Coronary artery (tissue), 2 donors: ENCODE data around the gene IGF1R.

ENCODE experiments used
- DNase-seq: peaks from one replicate; pipeline ENCODE4 v3.0.0-alpha.2; 2017; ENCODE audit warnings: low spot score
- H3K27ac ChIP-seq, 2 donors: fragments of 200-600 bp; sonication (generic); one replicate each; pipeline ENCODE4 v1.5.1; 2016 to 2019
- H3K4me3 ChIP-seq: fragments of 200-600 bp; sonication (generic); 2 replicates; pipeline ENCODE4 v1.5.1; 2016; ENCODE audit warnings: mild to moderate bottlenecking, moderate library complexity
- CTCF ChIP-seq: fragments of 200-600 bp; sonication (generic); IDR thresholded peaks from one replicate; pipeline ENCODE4 v1.5.1; 2019; ENCODE audit warnings: antibody characterized with exemption

The IGF1R gene

GRCh38 chr15:98994892-98995291 is 346.6 kb downstream of the IGF1R start:
- no peak for TF ChIP-seq CTCF
- Histone ChIP-seq H3K4me3 (no peak overlapping the region), H3K27ac (no peak overlapping the region)
- DNase-seq: no peak

- Histone ChIP-seq H3K4me3 (no peak overlapping the region), H3K27ac (no peak overlapping the region)
- TF ChIP-seq CTCF: no peak
- DNase-seq: no peak
These were observed 347.8 kb downstream of the IGF1R start for GRCh38 chr15:98996169-98996568.

- no peak for TF ChIP-seq CTCF
- no peak for DNase-seq
These were observed 348.3 kb downstream of the IGF1R start for GRCh38 chr15:98996624-98997023.

GRCh38 chr15:98997312-98997711 is 349.0 kb downstream of the IGF1R start:
- TF ChIP-seq CTCF: no peak
- no peak for DNase-seq
- H3K27ac ChIP-seq: no peak overlapping the region

More at GRCh38 chr15:98996624-98997023, 348.3 kb downstream of the IGF1R start:
- Histone ChIP-seq H3K4me3 (no peak overlapping the region), H3K27ac (no peak overlapping the region)

GRCh38 chr15:98997755-98998154 is 349.4 kb downstream of the IGF1R start:
- no peak for TF ChIP-seq CTCF
- H3K4me3 ChIP-seq: no peak overlapping the region
- no peak overlapping the region for H3K27ac ChIP-seq
- no peak for DNase-seq

More at GRCh38 chr15:98997312-98997711, 349.0 kb downstream of the IGF1R start:
- no peak overlapping the region for H3K4me3 ChIP-seq

GRCh38 chr15:98998279-98998678 is 349.9 kb downstream of the IGF1R start:
- no peak for DNase-seq
- H3K4me3 ChIP-seq: no peak overlapping the region
- no peak for TF ChIP-seq CTCF
- H3K27ac ChIP-seq: no peak overlapping the region

- DNase-seq: no peak
- TF ChIP-seq CTCF: no peak
- H3K27ac ChIP-seq: no peak overlapping the region
- no peak overlapping the region for H3K4me3 ChIP-seq
These were observed 350.9 kb downstream of the IGF1R start for GRCh38 chr15:98999233-98999632.
